ENCODE results near the gene NLRP6. TPM values are rescaled to one million over a fixed set of nuclear protein-coding genes. Genes with fewer than 3 reads are reported as not detected.

NLRP6 gene
- polyA plus RNA-seq, 4 donors = 0.20 to 0.80 (median 0.36) TPM

GRCh38 chr11:291281-292210, 13.3 kb downstream of the NLRP6 start:
- no peak for DNase-seq (ENCODE audit: low read depth in 4 of 4, low spot score in 3 of 4)

- DNase-seq (ENCODE audit: low read depth in 4 of 4, low spot score in 3 of 4) = no peak
Observed at GRCh38 chr11:292211-293121, 14.3 kb downstream of the NLRP6 start.

GRCh38 chr11:293271-293851, 15.2 kb downstream of the NLRP6 start:
- no peak for DNase-seq (ENCODE audit: low read depth in 4 of 4, low spot score in 3 of 4)

- DNase-seq (ENCODE audit: low read depth in 4 of 4, low spot score in 3 of 4) = no peak
Observed at GRCh38 chr11:293852-294661, 15.8 kb downstream of the NLRP6 start.

GRCh38 chr11:294780-295179, 16.6 kb downstream of the NLRP6 start:
- no peak for DNase-seq (ENCODE audit: low read depth in 4 of 4, low spot score in 3 of 4)

GRCh38 chr11:295351-296170, 17.4 kb downstream of the NLRP6 start:
- no peak for DNase-seq (ENCODE audit: low read depth in 4 of 4, low spot score in 3 of 4)

- DNase-seq (ENCODE audit: low read depth in 4 of 4, low spot score in 3 of 4) = no peak
Observed at GRCh38 chr11:296171-297050, 18.2 kb downstream of the NLRP6 start.

GRCh38 chr11:297051-297585, 18.9 kb downstream of the NLRP6 start:
- no peak for DNase-seq (ENCODE audit: low read depth in 4 of 4, low spot score in 3 of 4)

GRCh38 chr11:297586-298405, 19.6 kb downstream of the NLRP6 start:
- no peak for DNase-seq (ENCODE audit: low read depth in 4 of 4, low spot score in 3 of 4)

GRCh38 chr11:298406-299065, 20.3 kb downstream of the NLRP6 start:
- no peak for DNase-seq (ENCODE audit: low read depth in 4 of 4, low spot score in 3 of 4)

GRCh38 chr11:299081-299891, 21.1 kb downstream of the NLRP6 start, which contains the start of gene IFITM5:
TSS of gene IFITM5 (minus strand) at chr11:299526. CDS start at chr11:299490, 36 bp downstream.
- no peak for DNase-seq (ENCODE audit: low read depth in 4 of 4, low spot score in 3 of 4)

- no peak for DNase-seq (ENCODE audit: low read depth in 4 of 4, low spot score in 3 of 4)
Observed at GRCh38 chr11:299951-300735, 21.9 kb downstream of the NLRP6 start.

GRCh38 chr11:303363-303762, 25.2 kb downstream of the NLRP6 start:
- DNase-seq (ENCODE audit: low read depth in 4 of 4, low spot score in 3 of 4) = no peak

- DNase-seq (ENCODE audit: low read depth in 4 of 4, low spot score in 3 of 4) = no peak
Observed at GRCh38 chr11:304061-304506, 25.9 kb downstream of the NLRP6 start.

Measured in right renal pelvis (tissue), 4 donors.